DND-41 (cell line): Measurements from ENCODE around the gene C16orf95.

Source experiments
- ATAC-seq: fragments of 200-7000 bp; cut with Tn5 transposase; 3 replicates; pipeline ENCODE4 v1.9.1; 2021; ENCODE audit warnings: low read depth; ENCODE audit not compliant: insufficient read depth
- DNase-seq: peaks from one replicate; pipeline ENCODE4 v3.0.0-alpha.2; 2020
- H2AFZ ChIP-seq: 2 replicates; pipeline ENCODE4 v1.6.0; 2012; ENCODE audit warnings: low read depth, low read length
- H3K27ac ChIP-seq: 2 replicates; pipeline ENCODE4 v1.5.1; 2012; ENCODE audit warnings: low read length, inconsistent platforms
- H3K27me3 ChIP-seq: fragments of 200-600 bp; sonication (generic); 2 replicates; pipeline ENCODE4 v1.6.0; 2012; ENCODE audit warnings: low read length, mild to moderate bottlenecking, inconsistent platforms; ENCODE audit not compliant: insufficient read depth, poor library complexity
- H3K36me3 ChIP-seq: 2 replicates; pipeline ENCODE4 v1.5.1; 2012; ENCODE audit warnings: low read length, inconsistent platforms; ENCODE audit not compliant: insufficient read depth
- H3K4me1 ChIP-seq: 2 replicates; pipeline ENCODE4 v1.5.1; 2012; ENCODE audit warnings: mild to moderate bottlenecking, low read length; ENCODE audit not compliant: insufficient read depth
- H3K4me2 ChIP-seq: 2 replicates; pipeline ENCODE4 v1.6.0; 2012; ENCODE audit warnings: mild to moderate bottlenecking, moderate library complexity, low read length, inconsistent platforms; ENCODE audit not compliant: insufficient read depth
- H3K4me3 ChIP-seq, 2 experiments: fragments of 200-600 bp in 1 of 2; shearing (Covaris generic) in 1 of 2; 2 replicates each; pipeline ENCODE4 v1.5.1; 2012 to 2016; ENCODE audit warnings: inconsistent platforms in 2 of 2, low read length in 2 of 2, mild to moderate bottlenecking in 2 of 2, low read depth in 1 of 2, moderate library complexity in 1 of 2
- H3K79me2 ChIP-seq: 2 replicates; pipeline ENCODE4 v1.6.0; 2012; ENCODE audit warnings: low read length, inconsistent platforms; ENCODE audit not compliant: insufficient read depth
- H3K9ac ChIP-seq: 2 replicates; pipeline ENCODE4 v1.6.0; 2012; ENCODE audit warnings: low read depth, mild to moderate bottlenecking, inconsistent platforms, low read length, moderate library complexity
- H3K9me3 ChIP-seq: 2 replicates; pipeline ENCODE4 v1.5.1; 2012; ENCODE audit warnings: low read length, moderate library complexity, mild to moderate bottlenecking, inconsistent platforms; ENCODE audit not compliant: insufficient read depth, severe bottlenecking
- H4K20me1 ChIP-seq: 2 replicates; pipeline ENCODE4 v1.6.0; 2012; ENCODE audit warnings: low read length; ENCODE audit not compliant: insufficient read depth
- CTCF ChIP-seq: IDR thresholded peaks from 2 replicates; pipeline ENCODE4 v1.5.1; 2012; ENCODE audit warnings: borderline replicate concordance, low read length, moderate library complexity, mild to moderate bottlenecking; ENCODE audit not compliant: poor library complexity, severe bottlenecking; ENCODE audit errors: extremely low read depth
- EZH2 ChIP-seq: IDR thresholded peaks from 3 replicates; pipeline ENCODE4 v1.6.1; 2012; ENCODE audit warnings: borderline replicate concordance, low read depth, mild to moderate bottlenecking, moderate library complexity, low read length, inconsistent platforms; ENCODE audit not compliant: severe bottlenecking

The C16orf95 gene

GRCh38 chr16:87254734-87255133 lies 62.5 kb downstream of the C16orf95 start:
- Histone ChIP-seq H3K36me3 (no peaks in the 10 kb centered on the region), H3K4me1 (no peaks in the 10 kb centered on the region), H3K27ac (no peak overlapping the region), H3K4me2 (no peak overlapping the region), H4K20me1 (no peaks in the 10 kb centered on the region), H3K4me3 (no peak overlapping the region), H3K9ac (no peak overlapping the region), H3K9me3 (no peaks in the 10 kb centered on the region), H2AFZ (no peak overlapping the region), H3K79me2 (no peaks in the 10 kb centered on the region), H3K27me3 (no peaks in the 10 kb centered on the region)
- ATAC-seq: no peak
- TF ChIP-seq EZH2: no peak
- no peak for TF ChIP-seq CTCF
- no peak for DNase-seq

- no peak for TF ChIP-seq CTCF
- no peak for TF ChIP-seq EZH2
- H3K4me3 ChIP-seq: no peak overlapping the region
- no peaks in the 10 kb centered on the region for H4K20me1 ChIP-seq
- DNase-seq (no peak), ATAC-seq (no peak)
- no peaks in the 10 kb centered on the region for H3K4me1 ChIP-seq
- H3K27me3 ChIP-seq: no peaks in the 10 kb centered on the region
- H3K4me2 ChIP-seq: no peak overlapping the region
- H3K9ac ChIP-seq: no peak overlapping the region
- no peaks in the 10 kb centered on the region for H3K9me3 ChIP-seq
- no peaks in the 10 kb centered on the region for H3K36me3 ChIP-seq
- no peaks in the 10 kb centered on the region for H3K79me2 ChIP-seq
- H2AFZ ChIP-seq: no peak overlapping the region
- no peak overlapping the region for H3K27ac ChIP-seq
Observed at GRCh38 chr16:87254296-87254695, 62.9 kb downstream of the C16orf95 start.

DNA sequence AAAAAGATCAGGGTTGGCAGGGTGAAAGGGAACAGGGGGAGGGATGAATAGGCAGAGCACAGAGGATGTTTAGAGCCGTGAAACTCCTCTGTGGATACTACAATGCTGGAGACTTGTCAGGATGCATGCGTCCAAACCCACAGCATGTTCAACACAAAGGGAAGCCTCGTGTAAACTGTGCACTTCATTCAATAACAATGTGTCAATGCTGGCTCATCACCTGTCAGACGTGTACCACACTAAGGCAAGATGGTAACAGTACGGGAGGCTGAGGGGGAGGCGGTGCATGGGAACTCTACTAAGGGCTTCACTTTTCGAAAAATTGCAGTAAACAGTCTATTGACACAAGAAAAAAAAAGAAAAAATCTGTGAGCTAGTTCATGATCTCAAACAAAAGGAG lies 63.7 kb downstream of the C16orf95 start:
- no peak overlapping the region for H3K27ac ChIP-seq
- no peaks in the 10 kb centered on the region for H3K79me2 ChIP-seq
- no peak overlapping the region for H3K4me2 ChIP-seq
- no peak overlapping the region for H3K9ac ChIP-seq
- H2AFZ ChIP-seq: no peak overlapping the region
- DNase-seq (no peak), ATAC-seq (no peak)
- no peaks in the 10 kb centered on the region for H4K20me1 ChIP-seq
- no peaks in the 10 kb centered on the region for H3K27me3 ChIP-seq
- TF ChIP-seq EZH2 (no peak), CTCF (no peak)
- H3K4me3 ChIP-seq: no peak overlapping the region
- no peaks in the 10 kb centered on the region for H3K4me1 ChIP-seq
- H3K9me3 ChIP-seq: no peaks in the 10 kb centered on the region
- no peaks in the 10 kb centered on the region for H3K36me3 ChIP-seq
